K562 (cell line): ENCODE data around the gene PDE11A. TPM values are rescaled to one million over a fixed set of nuclear protein-coding genes. Genes with fewer than 3 reads are reported as not detected.

Experiments
- BCL6 ChIP-seq: fragments of 250-450 bp; sonication (Bioruptor Pico); IDR thresholded peaks from 2 replicates; pipeline ENCODE4 v1.4.0; 2020
- ESRRB ChIP-seq: fragments of 250-450 bp; sonication (Bioruptor Pico); IDR thresholded peaks from 2 replicates; pipeline ENCODE4 v1.5.0; 2020; ENCODE audit warnings: mild to moderate bottlenecking, moderate library complexity, borderline replicate concordance
- EWSR1 ChIP-seq: fragments of 450-650 bp; IDR thresholded peaks from 2 replicates; pipeline ENCODE4 v1.6.1; 2018; ENCODE audit warnings: borderline replicate concordance, mild to moderate bottlenecking, low read depth, moderate library complexity; ENCODE audit not compliant: partially characterized antibody
- HCFC1 ChIP-seq: IDR thresholded peaks from 2 replicates; pipeline ENCODE4 v1.6.1; 2012; ENCODE audit warnings: low read depth, low read length, improper control_type of control experiment
- HDAC2 ChIP-seq: fragments of 450-650 bp; IDR thresholded peaks from 2 replicates; pipeline ENCODE4 v1.6.1; 2016; ENCODE audit warnings: mild to moderate bottlenecking
- MCM3 ChIP-seq: fragments of 450-650 bp; IDR thresholded peaks from 2 replicates; pipeline ENCODE4 v1.6.1; 2016
- MECOM ChIP-seq: fragments of 250-450 bp; sonication (Bioruptor Pico); IDR thresholded peaks from 2 replicates; pipeline ENCODE4 v1.8.0; 2022; ENCODE audit warnings: inconsistent platforms
- NFIC ChIP-seq: fragments of 450-650 bp; IDR thresholded peaks from 2 replicates; pipeline ENCODE4 v1.6.1; 2017; ENCODE audit warnings: mild to moderate bottlenecking, inconsistent platforms
- RBFOX2 ChIP-seq: fragments of 200-400 bp; formaldehyde crosslinking; IDR thresholded peaks from 2 replicates; pipeline ENCODE4 v1.6.1; 2017; ENCODE audit warnings: low read depth, mild to moderate bottlenecking, low read length, moderate library complexity
- RFX1 ChIP-seq: fragments of 450-650 bp; IDR thresholded peaks from 2 replicates; pipeline ENCODE4 v1.6.1; 2016; ENCODE audit warnings: mild to moderate bottlenecking, moderate library complexity
- SIN3B ChIP-seq: fragments of 450-650 bp; IDR thresholded peaks from 2 replicates; pipeline ENCODE4 v1.6.1; 2017; ENCODE audit warnings: low read depth, mild to moderate bottlenecking, moderate library complexity
- STAT5A ChIP-seq: IDR thresholded peaks from 2 replicates; pipeline ENCODE4 v1.6.1; 2012; ENCODE audit warnings: low read length, inconsistent platforms, borderline replicate concordance
- TOE1 ChIP-seq, 2 experiments: fragments of 450-650 bp in 1 of 2; sonication (generic) in 1 of 2; formaldehyde crosslinking in 1 of 2; IDR thresholded peaks; 2 replicates each; pipeline versions ENCODE4 v1.7.1 to v1.8.0; 2016 to 2022; ENCODE audit warnings: borderline replicate concordance in 2 of 2, mild to moderate bottlenecking in 2 of 2, antibody characterized with exemption in 1 of 2, inconsistent platforms in 1 of 2, low read depth in 1 of 2, missing genetic modification reagents in 1 of 2, moderate library complexity in 1 of 2
- WHSC1 ChIP-seq: IDR thresholded peaks from one replicate; pipeline ENCODE4 v1.6.1; 2012; ENCODE audit warnings: low read length, control low read depth, inconsistent platforms
- XRCC4 ChIP-seq: IDR thresholded peaks from one replicate; pipeline ENCODE4 v1.6.1; 2011; ENCODE audit not compliant: insufficient read depth, insufficient read length; ENCODE audit errors: extremely low read depth
- XRCC5 ChIP-seq: fragments of 200-400 bp; formaldehyde crosslinking; IDR thresholded peaks from 2 replicates; pipeline ENCODE4 v1.6.1; 2017; ENCODE audit warnings: low read depth, mild to moderate bottlenecking, low read length
- ZNF224 ChIP-seq: sonication (generic); formaldehyde crosslinking; IDR thresholded peaks from 2 replicates; pipeline ENCODE4 v1.8.0; 2022; ENCODE audit warnings: mild to moderate bottlenecking, missing genetic modification reagents
- polyA plus RNA-seq, 8 experiments: library from polyadenylated mRNA; depleted of rRNA in 4 of 8; stranded (reverse) in 5 of 8; unstranded in 3 of 8; fragments of >200 nt; fragmentation: Nextera tagmentation in 2 of 8; fragmentation: Illumina TruSeq in 1 of 8; extraction: Ambion mirVana in 2 of 8; extraction: Trizol in 1 of 8; gene quantifications; 2 replicates each; pipeline versions ENCODE4 v1.2.1 to v1.2.3, GENCODE V29; 2011 to 2014; ENCODE audit warnings: inconsistent platforms in 1 of 8, missing spikeins in 1 of 8
- total RNA-seq, 7 experiments: library from RNA; depleted of rRNA in 6 of 7; stranded (reverse); fragments of >200 nt in 6 of 7; fragmentation: Illumina TruSeq in 2 of 7; extraction: Trizol in 2 of 7; gene quantifications; 2 replicates each; pipeline versions ENCODE4 v1.2.1 to v1.2.3, GENCODE V29; 2011 to 2021; ENCODE audit warnings: low replicate concordance in 1 of 7
- TF ChIP-seq, protein P1 (sequence below): fragments of 450-650 bp; IDR thresholded peaks from 2 replicates; pipeline ENCODE4 v1.6.1; 2016
- TF ChIP-seq, protein P2 (sequence below), 2 experiments: fragments of 450-650 bp; conservative IDR thresholded peaks; 2 replicates each; pipeline ENCODE4 v1.6.1; 2017; ENCODE audit warnings: mild to moderate bottlenecking in 2 of 2, moderate library complexity in 2 of 2
- TF ChIP-seq, protein P3 (sequence below): fragments of 450-650 bp; IDR thresholded peaks from 2 replicates; pipeline ENCODE4 v1.6.1; 2017; ENCODE audit warnings: mild to moderate bottlenecking, moderate library complexity
- TF ChIP-seq, protein P4 (sequence below): fragments of 450-650 bp; formaldehyde crosslinking; IDR thresholded peaks from 2 replicates; pipeline ENCODE4 v1.4.0; 2020; ENCODE audit warnings: mild to moderate bottlenecking, mixed read lengths
- TF ChIP-seq, protein P5 (sequence below): fragments of 250-450 bp; sonication (Bioruptor Pico); IDR thresholded peaks from 2 replicates; pipeline ENCODE4 v1.8.0; 2022; ENCODE audit warnings: moderate library complexity, mild to moderate bottlenecking, inconsistent platforms

The PDE11A gene
- total and polyA plus RNA-seq, 9 of the 15 experiments (the other 6 are each of a cell fraction or from before 2014, with no cell fraction given) = 3.2 to 22.1 (median 5.7) TPM

DNA sequence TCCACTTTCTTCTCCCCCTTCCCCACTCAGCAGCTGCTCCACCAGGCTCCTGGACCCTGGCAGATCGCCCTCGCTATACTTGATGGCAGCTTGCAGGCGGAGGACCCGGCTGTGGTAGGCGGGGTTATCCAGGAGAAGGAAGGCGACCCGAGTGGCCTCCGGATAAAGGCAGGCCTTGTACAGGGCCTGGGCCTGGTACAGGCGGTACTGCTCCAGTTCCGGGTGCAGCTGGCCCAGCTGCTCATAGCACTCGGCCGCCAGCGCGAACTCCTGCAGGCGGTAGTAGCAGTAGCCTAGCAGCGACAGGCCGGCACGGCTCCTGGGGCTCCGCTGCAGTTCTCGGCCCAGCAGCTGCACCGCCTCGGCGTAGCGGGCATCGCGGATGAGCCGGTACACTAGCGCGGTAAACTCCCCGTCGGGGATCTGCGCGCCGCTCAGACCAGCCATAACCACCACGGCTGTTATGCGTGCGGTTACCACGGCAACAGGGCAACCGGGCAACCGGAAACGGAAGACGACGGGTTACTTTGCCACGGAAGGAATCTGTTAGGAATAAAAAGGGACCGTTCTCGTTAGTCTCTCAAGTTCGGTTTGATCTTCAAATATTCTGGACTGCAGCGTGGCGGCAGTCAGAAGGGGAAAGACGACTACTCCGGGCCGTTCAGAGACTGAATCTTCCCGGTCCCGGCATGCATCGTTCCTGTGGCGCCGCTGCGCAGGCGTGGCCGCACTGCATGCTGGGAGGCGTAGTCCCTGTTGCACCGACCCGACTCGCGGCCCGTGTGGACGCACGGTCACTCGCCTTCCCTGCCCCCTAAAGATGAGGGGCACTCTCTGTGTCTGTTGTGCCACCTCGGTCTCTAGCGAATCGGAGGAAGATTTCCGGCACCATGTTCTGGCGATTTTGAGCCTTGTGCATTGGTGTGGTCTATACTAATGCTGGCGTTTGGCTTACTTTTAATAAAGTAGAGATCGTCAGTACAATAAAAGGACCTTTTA is 454.0 kb downstream of the PDE11A start (continued):
- no peak for TF ChIP-seq XRCC4
- TF ChIP-seq, protein P1, sequence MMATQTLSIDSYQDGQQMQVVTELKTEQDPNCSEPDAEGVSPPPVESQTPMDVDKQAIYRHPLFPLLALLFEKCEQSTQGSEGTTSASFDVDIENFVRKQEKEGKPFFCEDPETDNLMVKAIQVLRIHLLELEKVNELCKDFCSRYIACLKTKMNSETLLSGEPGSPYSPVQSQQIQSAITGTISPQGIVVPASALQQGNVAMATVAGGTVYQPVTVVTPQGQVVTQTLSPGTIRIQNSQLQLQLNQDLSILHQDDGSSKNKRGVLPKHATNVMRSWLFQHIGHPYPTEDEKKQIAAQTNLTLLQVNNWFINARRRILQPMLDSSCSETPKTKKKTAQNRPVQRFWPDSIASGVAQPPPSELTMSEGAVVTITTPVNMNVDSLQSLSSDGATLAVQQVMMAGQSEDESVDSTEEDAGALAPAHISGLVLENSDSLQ = peak; percentile 74
- peak; percentile 97 for TF ChIP-seq HCFC1
- TF ChIP-seq ESRRB (CRISPR knock-in tag) = no peak
- 0 out of 2 replicates have a peak, but pooled peaks have one; percentile 45 for TF ChIP-seq XRCC5
- TF ChIP-seq BCL6 (CRISPR knock-in tag) = no peak
- TF ChIP-seq, protein P2, sequence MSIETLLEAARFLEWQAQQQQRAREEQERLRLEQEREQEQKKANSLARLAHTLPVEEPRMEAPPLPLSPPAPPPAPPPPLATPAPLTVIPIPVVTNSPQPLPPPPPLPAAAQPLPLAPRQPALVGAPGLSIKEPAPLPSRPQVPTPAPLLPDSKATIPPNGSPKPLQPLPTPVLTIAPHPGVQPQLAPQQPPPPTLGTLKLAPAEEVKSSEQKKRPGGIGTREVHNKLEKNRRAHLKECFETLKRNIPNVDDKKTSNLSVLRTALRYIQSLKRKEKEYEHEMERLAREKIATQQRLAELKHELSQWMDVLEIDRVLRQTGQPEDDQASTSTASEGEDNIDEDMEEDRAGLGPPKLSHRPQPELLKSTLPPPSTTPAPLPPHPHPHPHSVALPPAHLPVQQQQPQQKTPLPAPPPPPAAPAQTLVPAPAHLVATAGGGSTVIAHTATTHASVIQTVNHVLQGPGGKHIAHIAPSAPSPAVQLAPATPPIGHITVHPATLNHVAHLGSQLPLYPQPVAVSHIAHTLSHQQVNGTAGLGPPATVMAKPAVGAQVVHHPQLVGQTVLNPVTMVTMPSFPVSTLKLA (conservative IDR thresholded peaks at IDR 0.05) = peak; percentile 81 to 91
- no peak for TF ChIP-seq WHSC1
- TF ChIP-seq, protein P3, sequence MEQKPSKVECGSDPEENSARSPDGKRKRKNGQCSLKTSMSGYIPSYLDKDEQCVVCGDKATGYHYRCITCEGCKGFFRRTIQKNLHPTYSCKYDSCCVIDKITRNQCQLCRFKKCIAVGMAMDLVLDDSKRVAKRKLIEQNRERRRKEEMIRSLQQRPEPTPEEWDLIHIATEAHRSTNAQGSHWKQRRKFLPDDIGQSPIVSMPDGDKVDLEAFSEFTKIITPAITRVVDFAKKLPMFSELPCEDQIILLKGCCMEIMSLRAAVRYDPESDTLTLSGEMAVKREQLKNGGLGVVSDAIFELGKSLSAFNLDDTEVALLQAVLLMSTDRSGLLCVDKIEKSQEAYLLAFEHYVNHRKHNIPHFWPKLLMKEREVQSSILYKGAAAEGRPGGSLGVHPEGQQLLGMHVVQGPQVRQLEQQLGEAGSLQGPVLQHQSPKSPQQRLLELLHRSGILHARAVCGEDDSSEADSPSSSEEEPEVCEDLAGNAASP = no peak
- no peak for TF ChIP-seq STAT5A
- TF ChIP-seq, protein P4, sequence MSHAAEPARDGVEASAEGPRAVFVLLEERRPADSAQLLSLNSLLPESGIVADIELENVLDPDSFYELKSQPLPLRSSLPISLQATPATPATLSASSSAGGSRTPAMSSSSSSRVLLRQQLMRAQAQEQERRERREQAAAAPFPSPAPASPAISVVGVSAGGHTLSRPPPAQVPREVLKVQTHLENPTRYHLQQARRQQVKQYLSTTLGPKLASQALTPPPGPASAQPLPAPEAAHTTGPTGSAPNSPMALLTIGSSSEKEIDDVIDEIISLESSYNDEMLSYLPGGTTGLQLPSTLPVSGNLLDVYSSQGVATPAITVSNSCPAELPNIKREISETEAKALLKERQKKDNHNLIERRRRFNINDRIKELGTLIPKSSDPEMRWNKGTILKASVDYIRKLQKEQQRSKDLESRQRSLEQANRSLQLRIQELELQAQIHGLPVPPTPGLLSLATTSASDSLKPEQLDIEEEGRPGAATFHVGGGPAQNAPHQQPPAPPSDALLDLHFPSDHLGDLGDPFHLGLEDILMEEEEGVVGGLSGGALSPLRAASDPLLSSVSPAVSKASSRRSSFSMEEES = no peak
- peak; percentile 92 for TF ChIP-seq RBFOX2
- no peak for TF ChIP-seq ZNF224 (CRISPR knock-in tag)
- TF ChIP-seq, protein P5, sequence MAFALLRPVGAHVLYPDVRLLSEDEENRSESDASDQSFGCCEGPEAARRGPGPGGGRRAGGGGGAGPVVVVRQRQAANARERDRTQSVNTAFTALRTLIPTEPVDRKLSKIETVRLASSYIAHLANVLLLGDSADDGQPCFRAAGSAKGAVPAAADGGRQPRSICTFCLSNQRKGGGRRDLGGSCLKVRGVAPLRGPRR (CRISPR knock-in tag) = no peak
- TF ChIP-seq RFX1 = peak; percentile 100
- no peak for TF ChIP-seq MECOM (CRISPR knock-in tag)
- TF ChIP-seq TOE1 (IDR thresholded peaks at IDR 0.05; ENCODE audit: borderline replicate concordance) = 0 out of 2 replicates have a peak, but pooled peaks have one; percentile 27
- no peak for TF ChIP-seq TOE1 (CRISPR knock-in tag; IDR thresholded peaks at IDR 0.05; ENCODE audit: borderline replicate concordance, low read depth)
- no peak for TF ChIP-seq EWSR1
- TF ChIP-seq NFIC = peak; percentile 64
- peak; percentile 64; the same call in 1 of the 2 replicates for TF ChIP-seq SIN3B
- no peak for TF ChIP-seq MCM3
- no peak; the same call in 1 of the 2 replicates for TF ChIP-seq HDAC2
